Karpas-422 (cell line): ENCODE measurements around the gene MEIS3. TPM values are rescaled to one million over a fixed set of nuclear protein-coding genes. Genes with fewer than 3 reads are reported as not detected.
"Not testable (repeated sequence)": the region's sequence is repeated elsewhere in the genome, so short reads cannot be mapped to it uniquely, and the experiment has no call there.

Source experiments
- DNase-seq: peaks from one replicate; pipeline ENCODE4 v3.0.0-alpha.2; 2015
- H2AFZ ChIP-seq: fragments of 200-600 bp; sonication (generic); 2 replicates; pipeline ENCODE4 v1.6.1; 2014; ENCODE audit warnings: antibody characterized with exemption, low read length, mixed read lengths
- H3K27ac ChIP-seq: fragments of 200-600 bp; sonication (generic); 2 replicates; pipeline ENCODE4 v1.5.1; 2014; ENCODE audit warnings: mild to moderate bottlenecking, low read length, moderate library complexity
- H3K27me3 ChIP-seq: fragments of 200-600 bp; sonication (generic); 2 replicates; pipeline ENCODE4 v1.6.1; 2014; ENCODE audit warnings: low read length, mixed read lengths
- H3K36me3 ChIP-seq: fragments of 200-600 bp; sonication (generic); 2 replicates; pipeline ENCODE4 v1.6.1; 2014; ENCODE audit warnings: low read length, mixed read lengths; ENCODE audit not compliant: insufficient read depth
- H3K4me1 ChIP-seq: fragments of 200-600 bp; sonication (generic); 2 replicates; pipeline ENCODE4 v1.6.1; 2014; ENCODE audit warnings: mild to moderate bottlenecking, low read length, mixed read lengths
- H3K4me2 ChIP-seq: fragments of 200-600 bp; sonication (generic); 2 replicates; pipeline ENCODE4 v1.6.1; 2014; ENCODE audit warnings: low read length, low read depth, mild to moderate bottlenecking; ENCODE audit not compliant: poor library complexity, severe bottlenecking
- H3K4me3 ChIP-seq: fragments of 200-600 bp; sonication (generic); 2 replicates; pipeline ENCODE4 v1.5.1; 2014; ENCODE audit warnings: mild to moderate bottlenecking, antibody characterized with exemption, low read length, mixed read lengths
- H3K79me2 ChIP-seq: fragments of 200-600 bp; sonication (generic); 2 replicates; pipeline ENCODE4 v1.6.1; 2014; ENCODE audit warnings: mild to moderate bottlenecking, low read length, mixed read lengths
- H3K9ac ChIP-seq: fragments of 200-600 bp; sonication (generic); 2 replicates; pipeline ENCODE4 v1.6.0; 2014; ENCODE audit warnings: low read length
- H3K9me2 ChIP-seq: fragments of 200-600 bp; sonication (generic), shearing (Covaris generic); replicated peaks from 2 replicates; pipeline ENCODE4 v1.6.0; 2014; ENCODE audit warnings: mild to moderate bottlenecking, low read length, moderate library complexity; ENCODE audit not compliant: insufficient read depth
- H3K9me3 ChIP-seq: fragments of 300-700, 200-600 bp; sonication (generic); 2 replicates; pipeline ENCODE4 v1.6.1; 2014; ENCODE audit warnings: low read length, mixed read lengths
- H4K20me1 ChIP-seq: fragments of 200-600 bp; sonication (generic); 2 replicates; pipeline ENCODE4 v1.6.1; 2014; ENCODE audit warnings: mild to moderate bottlenecking, antibody characterized with exemption, low read length, low read depth; ENCODE audit not compliant: insufficient read depth
- total RNA-seq: library from RNA; depleted of rRNA; stranded (reverse); fragments of >200 nt; shearing (Covaris generic); gene quantifications from 2 replicates; pipeline ENCODE4 v1.2.3, GENCODE V29; 2014; ENCODE audit warnings: low replicate concordance

The MEIS3 gene
- total RNA-seq, 1 experiment from 2014 or later, result 3.3 TPM

- Histone ChIP-seq H3K9me3 (no peaks in the 10 kb centered on the region), H3K4me1 (no peaks in the 10 kb centered on the region), H3K4me3 (no peak overlapping the region), H3K4me2 (no peak overlapping the region), H3K27ac (no peak overlapping the region), H3K9me2 (no peaks in the 10 kb centered on the region), H3K79me2 (no peaks in the 10 kb centered on the region), H3K9ac (no peak overlapping the region), H3K36me3 (peaks cover 12% of the 10 kb centered on the region), H3K27me3 (no peaks in the 10 kb centered on the region), H2AFZ (no peak overlapping the region), H4K20me1 (0 out of 2 replicates have a peak, but pooled peaks cover 10% of the 10 kb centered on the region)
- DNase-seq, result peak; percentile 37
These were observed 45.8 kb downstream of the MEIS3 start for GRCh38 chr19:47373246-47374240.

DNA sequence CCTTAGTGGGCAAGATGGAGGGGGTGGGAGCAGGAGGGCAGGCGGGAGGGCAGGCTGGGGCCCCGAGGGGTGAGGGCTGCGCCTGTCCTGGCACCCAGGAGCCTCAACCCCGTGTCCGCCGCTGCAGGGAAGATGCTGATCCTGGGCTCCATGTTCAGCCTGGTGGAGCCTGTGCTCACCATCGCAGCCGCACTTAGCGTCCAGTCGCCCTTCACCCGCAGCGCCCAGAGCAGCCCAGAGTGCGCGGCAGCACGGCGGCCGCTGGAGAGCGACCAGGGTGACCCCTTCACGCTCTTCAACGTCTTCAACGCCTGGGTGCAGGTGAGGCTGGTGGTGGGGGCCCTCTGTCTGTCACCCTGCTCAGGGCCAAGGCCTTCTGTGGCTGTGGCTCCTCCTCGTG, 46.7 kb downstream of the MEIS3 start:
- no peak overlapping the region for H2AFZ ChIP-seq
- no peak overlapping the region for H3K27ac ChIP-seq
- H3K4me2 ChIP-seq, result no peak overlapping the region
- no peak overlapping the region for H3K9ac ChIP-seq
- H3K79me2 ChIP-seq, result no peaks in the 10 kb centered on the region
- no peaks in the 10 kb centered on the region for H3K9me3 ChIP-seq
- H3K27me3 ChIP-seq, result no peaks in the 10 kb centered on the region
- no peaks in the 10 kb centered on the region for H3K4me1 ChIP-seq
- no peak overlapping the region for H3K4me3 ChIP-seq
- DNase-seq, result peak; percentile 2
- peaks cover 12% of the 10 kb centered on the region for H3K36me3 ChIP-seq
- H3K9me2 ChIP-seq, result no peaks in the 10 kb centered on the region
- 0 out of 2 replicates have a peak, but pooled peaks cover 10% of the 10 kb centered on the region for H4K20me1 ChIP-seq

- no peaks in the 10 kb centered on the region for H3K79me2 ChIP-seq
- H4K20me1 ChIP-seq, result 0 out of 2 replicates have a peak, but pooled peaks cover 10% of the 10 kb centered on the region
- no peaks in the 10 kb centered on the region for H3K4me1 ChIP-seq
- H3K36me3 ChIP-seq, result peaks cover 12% of the 10 kb centered on the region; the same call in 1 of the 2 replicates
- H3K9me2 ChIP-seq, result no peaks in the 10 kb centered on the region
- no peak overlapping the region for H3K4me3 ChIP-seq
- H3K9me3 ChIP-seq, result no peaks in the 10 kb centered on the region
- no peaks in the 10 kb centered on the region for H3K27me3 ChIP-seq
- DNase-seq, result peak; percentile 35
- H2AFZ ChIP-seq, result no peak overlapping the region
- no peak overlapping the region for H3K9ac ChIP-seq
- no peak overlapping the region for H3K27ac ChIP-seq
- no peak overlapping the region for H3K4me2 ChIP-seq
These were observed 48.1 kb downstream of the MEIS3 start for GRCh38 chr19:47371261-47371660.

DNA sequence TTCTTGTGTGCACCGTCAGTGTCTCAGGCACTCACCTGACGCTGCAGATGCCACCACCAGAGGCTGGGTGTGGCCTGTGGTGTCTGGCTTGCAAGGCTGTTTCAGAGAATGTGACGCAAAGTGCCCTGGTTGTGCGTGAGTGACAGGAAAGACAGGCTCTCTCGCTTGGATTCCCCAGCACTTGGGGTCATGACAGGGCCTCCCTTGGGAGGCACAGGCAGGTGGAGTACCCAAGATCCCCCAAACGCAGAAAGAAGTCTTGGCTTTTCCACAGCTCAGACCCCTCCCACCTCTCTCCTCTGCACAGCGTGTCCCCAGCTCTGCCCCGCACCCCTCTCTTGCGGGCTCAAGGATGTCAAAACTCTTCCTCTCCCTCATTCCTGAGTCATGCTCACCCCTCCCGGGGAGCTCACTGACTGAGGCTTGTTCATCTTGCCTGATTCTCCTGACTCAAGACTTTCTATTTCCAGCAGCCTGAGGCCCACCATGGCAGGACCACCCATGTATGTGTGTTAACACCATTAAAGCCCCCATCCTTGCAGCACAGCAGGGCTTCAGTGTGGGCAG, 49.2 kb downstream of the MEIS3 start:
- H3K9me2 ChIP-seq, result no peaks in the 10 kb centered on the region
- H3K27me3 ChIP-seq, result no peaks in the 10 kb centered on the region
- no peaks in the 10 kb centered on the region for H3K9me3 ChIP-seq
- no peak overlapping the region for H3K9ac ChIP-seq
- H3K79me2 ChIP-seq, result no peaks in the 10 kb centered on the region
- H2AFZ ChIP-seq, result no peak overlapping the region
- DNase-seq, result no peak
- H3K4me2 ChIP-seq, result no peak overlapping the region
- H3K36me3 ChIP-seq, result peaks cover 12% of the 10 kb centered on the region; the same call in 1 of the 2 replicates
- H3K4me1 ChIP-seq, result no peaks in the 10 kb centered on the region
- no peak overlapping the region for H3K4me3 ChIP-seq
- 0 out of 2 replicates have a peak, but pooled peaks cover 6% of the 10 kb centered on the region for H4K20me1 ChIP-seq
- H3K27ac ChIP-seq, result no peak overlapping the region

- H3K9me2 ChIP-seq, H3K79me2 ChIP-seq, H3K4me3 ChIP-seq, DNase-seq, H3K9ac ChIP-seq, H3K27me3 ChIP-seq, H4K20me1 ChIP-seq, H2AFZ ChIP-seq, H3K4me1 ChIP-seq, H3K4me2 ChIP-seq, H3K9me3 ChIP-seq, H3K27ac ChIP-seq: not testable (repeated sequence)
- peaks cover 19% of the 10 kb centered on the region; the same call in 1 of the 2 replicates for H3K36me3 ChIP-seq
These were observed 53.9 kb downstream of the MEIS3 start for GRCh38 chr19:47365455-47365854.

DNA sequence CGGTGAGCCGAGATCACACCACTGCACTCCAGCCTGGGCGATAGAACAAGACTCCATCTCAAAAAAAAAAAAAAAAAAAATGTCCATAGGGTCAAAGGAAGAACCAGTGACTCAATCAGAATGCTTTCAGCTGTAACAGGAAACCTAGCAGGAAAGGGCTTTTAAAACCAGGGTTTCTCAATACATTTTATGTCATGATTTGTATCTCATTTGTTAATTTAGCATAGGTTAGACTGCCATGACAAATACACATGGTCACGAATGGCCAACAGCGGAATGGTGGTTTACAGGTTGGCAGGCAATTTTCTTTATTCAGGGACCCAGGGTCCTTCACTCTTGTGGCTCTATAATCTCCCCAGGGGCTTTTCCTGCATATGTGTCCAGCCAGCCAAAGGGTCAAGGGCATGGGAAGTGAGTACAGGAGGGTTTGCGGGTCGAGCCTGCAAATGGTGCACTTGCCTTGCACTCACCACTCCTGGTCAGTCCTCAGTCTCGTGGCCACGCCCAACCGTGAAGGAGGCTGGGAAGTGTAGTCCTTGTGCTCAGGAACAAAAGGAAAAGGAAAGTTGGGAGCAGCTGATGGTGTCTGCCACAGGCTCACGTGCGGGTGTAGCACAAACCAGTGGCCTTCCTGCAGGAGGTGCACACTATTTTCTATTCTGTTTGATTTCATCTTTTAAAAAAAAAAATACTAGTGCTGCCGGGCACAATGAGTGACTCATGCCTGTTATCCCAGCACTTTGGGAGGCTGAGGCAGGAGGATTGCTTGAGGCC, 55.4 kb downstream of the MEIS3 start:
- Histone ChIP-seq H3K9ac (no peak overlapping the region), H4K20me1 (no peaks in the 10 kb centered on the region), H3K4me2 (no peak overlapping the region), H3K4me3 (no peak overlapping the region), H3K27ac (no peak overlapping the region), H2AFZ (no peak overlapping the region), H3K36me3 (peaks cover 15% of the 10 kb centered on the region; the same call in 1 of the 2 replicates), H3K79me2 (peaks cover 9% of the 10 kb centered on the region; the same call in 1 of the 2 replicates), H3K9me3 (no peaks in the 10 kb centered on the region), H3K4me1 (no peaks in the 10 kb centered on the region), H3K9me2 (no peaks in the 10 kb centered on the region), H3K27me3 (no peaks in the 10 kb centered on the region)
- no peak for DNase-seq

- H3K9me3 ChIP-seq, result no peaks in the 10 kb centered on the region
- H3K27me3 ChIP-seq, result no peaks in the 10 kb centered on the region
- H4K20me1 ChIP-seq, result 0 out of 2 replicates have a peak, but pooled peaks cover under 1% of the 10 kb centered on the region
- no peaks in the 10 kb centered on the region for H3K4me1 ChIP-seq
- no peak overlapping the region for H3K27ac ChIP-seq
- H3K9me2 ChIP-seq, result no peaks in the 10 kb centered on the region
- H3K4me3 ChIP-seq, result no peak overlapping the region
- peaks cover 15% of the 10 kb centered on the region for H3K79me2 ChIP-seq
- peaks cover 27% of the 10 kb centered on the region for H3K36me3 ChIP-seq
- no peak overlapping the region for H3K4me2 ChIP-seq
- H3K9ac ChIP-seq, result no peak overlapping the region
- H2AFZ ChIP-seq, result no peak overlapping the region
- no peak for DNase-seq
These were observed 57.0 kb downstream of the MEIS3 start for GRCh38 chr19:47362321-47362720.
